ENCODE measurements around the gene PAWR. TPM values are rescaled to one million over a fixed set of nuclear protein-coding genes. Genes with fewer than 3 reads are reported as not detected.

The PAWR gene
- total and polyA plus RNA-seq, 9 of the 15 experiments (the other 6 are each of a cell fraction or from before 2014, with no cell fraction given), result 0.82 TPM; not detected in 8

- TF ChIP-seq NFE2 (IDR thresholded peaks at IDR 0.05; ENCODE audit: low read depth), result no peak
- no peak for TF ChIP-seq XRCC5 (IDR thresholded peaks at IDR 0.05; ENCODE audit: low read depth, low read length)
- TF ChIP-seq HDAC6 (IDR thresholded peaks at IDR 0.05; ENCODE audit: low read depth, low read length), result no peak
- TF ChIP-seq ZFP30 (CRISPR knock-in tag; IDR thresholded peaks at IDR 0.05; ENCODE audit: borderline replicate concordance), result no peak
- no peak for TF ChIP-seq ELF4 (CRISPR knock-in tag; IDR thresholded peaks at IDR 0.05)
- TF ChIP-seq ZNF146 (CRISPR knock-in tag; IDR thresholded peaks at IDR 0.05; ENCODE audit: unreplicated experiment), result no peak
- no peak for TF ChIP-seq L3MBTL2 (IDR thresholded peaks at IDR 0.05)
These were observed 17.4 kb downstream of the PAWR start (continued) for GRCh38 chr12:79673354-79673753.

- no peaks in the 10 kb centered on the region for H3K79me2 ChIP-seq (ENCODE audit: control insufficient read depth, insufficient read depth, low read length)
- DNase-seq (ENCODE audit: extremely low read depth in 1 of 4, low spot score in 3 of 4) (no peak), ATAC-seq (no peak), FAIRE-seq (no peak)
- intact Hi-C loops (cut with micrococcal nuclease) (no loop called here), in situ Hi-C loops (cut with MboI) (no loop called here)
- CTCF ChIA-PET (ENCODE audit: low intra/inter-chr PET ratio), result no interaction called here
- TF ChIP-seq TRIM24 (IDR thresholded peaks at IDR 0.05) (no peak), SLC30A9 (CRISPR knock-in tag; IDR thresholded peaks at IDR 0.05) (no peak), ZNF41 (CRISPR knock-in tag; conservative IDR thresholded peaks at IDR 0.05) (no peak), USF1 (CRISPR knock-in tag; IDR thresholded peaks at IDR 0.05) (no peak), MTF1 (CRISPR knock-in tag; IDR thresholded peaks at IDR 0.05; ENCODE audit: borderline replicate concordance) (no peak), GABPA (tag; conservative IDR thresholded peaks at IDR 0.05; ENCODE audit: low read depth) (no peak), RNF219 (CRISPR knock-in tag; IDR thresholded peaks at IDR 0.05) (no peak), ZNF436 (CRISPR knock-in tag; IDR thresholded peaks at IDR 0.05) (no peak), HNRNPH1 (optimal IDR thresholded peaks at IDR 0.05; ENCODE audit: low read depth, low read length) (no peak), TAF15 (IDR thresholded peaks at IDR 0.05; ENCODE audit: low read depth, low read length) (no peak), ZKSCAN3 (CRISPR knock-in tag; IDR thresholded peaks at IDR 0.05) (no peak), JUN (IDR thresholded peaks at IDR 0.05; ENCODE audit: borderline replicate concordance, low read depth, low read length) (no peak), JUN (CRISPR knock-in tag; IDR thresholded peaks at IDR 0.05; ENCODE audit: borderline replicate concordance) (no peak)
- no peaks in the 10 kb centered on the region for H4K20me1 ChIP-seq (replicated peaks; ENCODE audit: control insufficient read depth, insufficient read depth, low read length)
- H3K27ac ChIP-seq (ENCODE audit: extremely low read depth, low read depth, low read length), result no peak overlapping the region
- H3K4me3 ChIP-seq, result no peak overlapping the region
- no peaks in the 10 kb centered on the region for H3K9me1 ChIP-seq (ENCODE audit: control insufficient read depth, insufficient read depth, low read length)
- no peak overlapping the region for H2AFZ ChIP-seq (ENCODE audit: low read depth, low read length)
- H3K9me3 ChIP-seq (replicated peaks; ENCODE audit: control insufficient read depth, insufficient read depth, low read depth, low read length), result no peaks in the 10 kb centered on the region
- H3K4me2 ChIP-seq (ENCODE audit: insufficient read depth, low read length), result no peak overlapping the region
- 0% methylated on average over 4 of the region's 4 CpGs for WGBS (ENCODE audit: insufficient coverage, low coverage, missing lambda C conversion rate)
- H3K36me3 ChIP-seq (ENCODE audit: control insufficient read depth, insufficient read depth, low read length), result no peaks in the 10 kb centered on the region
- BruUV-seq (replicated peaks), result no TSS peak
- POLR2A ChIA-PET, result no interaction called here
- no peaks in the 10 kb centered on the region for H3K4me1 ChIP-seq (replicated peaks in 1 of 2; ENCODE audit: control insufficient read depth in 2 of 2, insufficient read depth in 2 of 2, low read length in 2 of 2)
- no peak overlapping the region for H3K9ac ChIP-seq (ENCODE audit: insufficient read depth in 1 of 2, low read depth in 2 of 2, low read length in 2 of 2)
- no peaks in the 10 kb centered on the region for H3K27me3 ChIP-seq (ENCODE audit: control insufficient read depth in 2 of 2, insufficient read depth in 2 of 2, low read length in 2 of 2)
These were observed 22.7 kb downstream of the PAWR start for GRCh38 chr12:79668113-79668512.

All from K562 (cell line).